H1 (cell line): ENCODE results near the gene CD47. TPM values are rescaled to one million over a fixed set of nuclear protein-coding genes. Genes with fewer than 3 reads are reported as not detected.

Source experiments
- CTCF ChIA-PET: fragments of 300-600 bp; sonication (Branson Sonifier 250); formaldehyde crosslinking; loops from one replicate; lab custom pipeline; 2021; ENCODE audit not compliant: partially characterized antibody; lab: Charles Lee
- POLR2A ChIA-PET: fragments of 300-600 bp; sonication (Branson Sonifier 250); formaldehyde crosslinking; loops from one replicate; lab custom pipeline; 2021; ENCODE audit warnings: inconsistent platforms; ENCODE audit not compliant: partially characterized antibody; lab: Charles Lee
- DNase-seq, 2 experiments: peaks; one replicate each; pipeline versions ENCODE4 v3.0.0 to v3.0.0-alpha.2; 2010 to 2022; ENCODE audit warnings: low spot score in 2 of 2, low read depth in 1 of 2, mixed read lengths in 1 of 2
- FAIRE-seq: peaks from 2 replicates; lab custom pipeline; 2011; peaks lifted over from hg19 to GRCh38; lab: Jason Lieb, UNC
- H2AFZ ChIP-seq: 2 replicates; pipeline ENCODE4 v1.8.1; 2012; ENCODE audit warnings: low read length, inconsistent platforms
- H2AK5ac ChIP-seq: 2 replicates; pipeline ENCODE4 v1.6.1; 2013; ENCODE audit warnings: low read depth, low read length
- H2BK120ac ChIP-seq: replicated peaks from 2 replicates; pipeline ENCODE3; 2013; ENCODE audit warnings: low read depth, low read length, inconsistent platforms
- H2BK12ac ChIP-seq: 2 replicates; pipeline ENCODE4 v1.6.1; 2013; ENCODE audit warnings: low read depth, low read length
- H2BK15ac ChIP-seq: 2 replicates; pipeline ENCODE4 v1.6.1; 2013; ENCODE audit warnings: low read length
- H2BK20ac ChIP-seq: 2 replicates; pipeline ENCODE4 v1.6.1; 2013; ENCODE audit warnings: low read length
- H2BK5ac ChIP-seq: 2 replicates; pipeline ENCODE4 v1.6.1; 2013; ENCODE audit warnings: low read depth, low read length
- H3K14ac ChIP-seq: 2 replicates; pipeline ENCODE4 v1.6.1; 2013; ENCODE audit warnings: inconsistent platforms; ENCODE audit not compliant: insufficient read length
- H3K18ac ChIP-seq: 2 replicates; pipeline ENCODE4 v1.6.1; 2013; ENCODE audit warnings: low read length; ENCODE audit errors: extremely low read depth
- H3K23ac ChIP-seq: 2 replicates; pipeline ENCODE4 v1.6.1; 2013; ENCODE audit warnings: inconsistent platforms; ENCODE audit not compliant: insufficient read length
- H3K23me2 ChIP-seq: 2 replicates; pipeline ENCODE4 v1.6.1; 2013; ENCODE audit warnings: low read depth, low read length
- H3K27ac ChIP-seq: 2 replicates; pipeline ENCODE4 v1.6.1; 2011; ENCODE audit warnings: low read depth, low read length, inconsistent platforms
- H3K27me3 ChIP-seq, 4 experiments: replicated peaks in 1 of 4; 1 replicate in 1 of 4; 2 replicates in 3 of 4; pipeline versions ENCODE4 v1.6.1 to v1.8.1; 2011 to 2013; ENCODE audit warnings: low read length in 3 of 4, mild to moderate bottlenecking in 3 of 4, inconsistent platforms in 2 of 4, mixed read lengths in 2 of 4, moderate library complexity in 1 of 4; ENCODE audit not compliant: control insufficient read depth in 3 of 4, insufficient read depth in 3 of 4; ENCODE audit errors: extremely low read depth in 1 of 4
- H3K36me3 ChIP-seq, 4 experiments: 2 replicates each; pipeline versions ENCODE4 v1.6.1 to v1.8.1; 2011 to 2013; ENCODE audit warnings: mild to moderate bottlenecking in 4 of 4, low read length in 3 of 4, moderate library complexity in 2 of 4, control low read depth in 1 of 4, inconsistent platforms in 1 of 4; ENCODE audit not compliant: insufficient read depth in 4 of 4, control insufficient read depth in 2 of 4
- H3K4ac ChIP-seq: replicated peaks from 2 replicates; pipeline ENCODE3; 2013; ENCODE audit warnings: low read length, low read depth, mixed read lengths, inconsistent platforms; ENCODE audit not compliant: insufficient read length
- H3K4me1 ChIP-seq, 4 experiments: replicated peaks in 1 of 4; 1 replicate in 1 of 4; 2 replicates in 3 of 4; pipeline versions ENCODE4 v1.6.1 to v1.8.1; 2011 to 2013; ENCODE audit warnings: low read length in 3 of 4, inconsistent platforms in 2 of 4, mixed read lengths in 1 of 4; ENCODE audit not compliant: insufficient read depth in 4 of 4, control insufficient read depth in 3 of 4
- H3K4me2 ChIP-seq, 2 experiments: 2 replicates each; pipeline versions ENCODE4 v1.6.1 to v1.8.1; 2011 to 2013; ENCODE audit warnings: low read depth in 2 of 2, low read length in 2 of 2, control low read depth in 1 of 2, inconsistent platforms in 1 of 2, mild to moderate bottlenecking in 1 of 2; ENCODE audit not compliant: insufficient read depth in 1 of 2
- H3K4me3 ChIP-seq, 4 experiments: fragments of 200-600, 300-600 bp in 1 of 4; sonication (generic), shearing (Covaris generic), sonication (Bioruptor Twin) in 1 of 4; 2 replicates each; pipeline versions ENCODE4 v1.5.1 to v1.8.1; 2011 to 2016; ENCODE audit warnings: low read length in 4 of 4, low read depth in 3 of 4, control low read depth in 2 of 4, inconsistent platforms in 2 of 4, mild to moderate bottlenecking in 2 of 4, mixed read lengths in 1 of 4, moderate library complexity in 1 of 4; ENCODE audit not compliant: insufficient read depth in 2 of 4; ENCODE audit errors: extremely low read depth in 1 of 4
- H3K56ac ChIP-seq: replicated peaks from 2 replicates; pipeline ENCODE3; 2013; ENCODE audit warnings: low read depth, mild to moderate bottlenecking, mixed read lengths, low read length, inconsistent platforms; ENCODE audit not compliant: insufficient read length
- H3K79me1 ChIP-seq: 2 replicates; pipeline ENCODE4 v1.6.1; 2013; ENCODE audit warnings: low read depth, low read length, control low read depth
- H3K79me2 ChIP-seq, 2 experiments: 2 replicates each; pipeline versions ENCODE4 v1.6.1 to v1.8.1; 2012 to 2013; ENCODE audit warnings: low read length in 2 of 2, mild to moderate bottlenecking in 2 of 2, inconsistent platforms in 1 of 2; ENCODE audit not compliant: insufficient read depth in 2 of 2, control insufficient read depth in 1 of 2
- H3K9ac ChIP-seq, 4 experiments: replicated peaks in 1 of 4; 1 replicate in 1 of 4; 2 replicates in 3 of 4; pipeline versions ENCODE4 v1.6.1 to v1.8.1; 2011 to 2013; ENCODE audit warnings: low read depth in 3 of 4, low read length in 3 of 4, control low read depth in 2 of 4, mild to moderate bottlenecking in 2 of 4, moderate library complexity in 2 of 4, inconsistent platforms in 1 of 4; ENCODE audit errors: extremely low read depth in 1 of 4
- H3K9me3 ChIP-seq, 2 experiments: 2 replicates each; pipeline versions ENCODE4 v1.6.1 to v1.8.1; 2012 to 2013; ENCODE audit warnings: mild to moderate bottlenecking in 2 of 2, moderate library complexity in 2 of 2, control low read depth in 1 of 2, inconsistent platforms in 1 of 2, low read depth in 1 of 2, low read length in 1 of 2, mixed read lengths in 1 of 2; ENCODE audit not compliant: insufficient read depth in 2 of 2
- H4K20me1 ChIP-seq, 2 experiments: replicated peaks in 1 of 2; 2 replicates each; pipeline versions ENCODE3 to v1.8.1; 2011 to 2013; ENCODE audit warnings: inconsistent platforms in 2 of 2, low read length in 2 of 2, mild to moderate bottlenecking in 1 of 2; ENCODE audit not compliant: insufficient read depth in 2 of 2, control insufficient read depth in 1 of 2
- H4K5ac ChIP-seq: 2 replicates; pipeline ENCODE4 v1.6.1; 2013; ENCODE audit warnings: low read length, low read depth, mixed read lengths, inconsistent platforms; ENCODE audit not compliant: insufficient read length
- H4K8ac ChIP-seq: 2 replicates; pipeline ENCODE4 v1.8.0; 2013; ENCODE audit warnings: mild to moderate bottlenecking, moderate library complexity, low read length, inconsistent platforms; ENCODE audit not compliant: insufficient read depth; ENCODE audit errors: extremely low read depth
- H4K91ac ChIP-seq: replicated peaks from 2 replicates; pipeline ENCODE3; 2013; ENCODE audit warnings: low read length, mixed read lengths, inconsistent platforms; ENCODE audit not compliant: insufficient read length
- ASH2L ChIP-seq: fragments of 200-600, 300-600 bp; sonication (generic); IDR thresholded peaks from one replicate; pipeline ENCODE4 v1.7.1; 2017; ENCODE audit warnings: low read length
- BACH1 ChIP-seq: IDR thresholded peaks from 2 replicates; pipeline ENCODE4 v1.6.1; 2012; ENCODE audit warnings: low read length, improper control_type of control experiment
- MAFK ChIP-seq: IDR thresholded peaks from 2 replicates; pipeline ENCODE4 v1.6.1; 2012; ENCODE audit warnings: low read depth, mild to moderate bottlenecking, improper control_type of control experiment, low read length
- NANOG ChIP-seq: IDR thresholded peaks from 2 replicates; pipeline ENCODE4 v1.6.1; 2011; ENCODE audit warnings: low read length, low read depth, mild to moderate bottlenecking, inconsistent platforms; ENCODE audit not compliant: insufficient read depth, poor library complexity, severe bottlenecking
- NRF1 ChIP-seq: IDR thresholded peaks from 2 replicates; pipeline ENCODE4 v1.6.1; 2011; ENCODE audit warnings: mild to moderate bottlenecking, low read depth, low read length, improper control_type of control experiment
- POLR2A ChIP-seq, 2 experiments: IDR thresholded peaks; 1 replicate in 1 of 2; 2 replicates in 1 of 2; pipeline ENCODE4 v1.6.1; 2011; ENCODE audit warnings: low read depth in 2 of 2, low read length in 2 of 2, mild to moderate bottlenecking in 2 of 2; ENCODE audit errors: control extremely low read depth in 1 of 2
- SAP30 ChIP-seq: fragments of 300-600 bp; sonication (generic); IDR thresholded peaks from 2 replicates; pipeline ENCODE4 v1.7.1; 2012; ENCODE audit warnings: low read length, moderate library complexity, mild to moderate bottlenecking, inconsistent platforms; ENCODE audit not compliant: insufficient read depth, insufficient replicate concordance
- SP1 ChIP-seq: IDR thresholded peaks from 2 replicates; pipeline ENCODE4 v1.6.1; 2011; ENCODE audit warnings: low read depth, low read length
- WGBS, 2 experiments: shearing (Covaris generic) in 1 of 2; methylation state at CpG; one replicate each; pipeline versions ENCODE4 v1.1.6 to v1.1.7; 2013 to 2015; ENCODE audit warnings: low lambda C conversion rate in 2 of 2, mixed read lengths in 2 of 2, inconsistent platforms in 1 of 2, low coverage in 1 of 2, missing lambda C conversion rate in 1 of 2; ENCODE audit not compliant: insufficient replicate concordance in 2 of 2, insufficient coverage in 1 of 2, insufficient read length in 1 of 2; ENCODE audit errors: extremely low coverage in 1 of 2, missing lambda C conversion rate in 1 of 2; 5-methylcytosine and 5-hydroxymethylcytosine counted together
- polyA plus RNA-seq, 7 experiments: library from polyadenylated mRNA; depleted of rRNA in 3 of 7; stranded (reverse) in 5 of 7; unstranded in 2 of 7; fragments of >200 nt in 5 of 7; fragments of 200-250 nt in 2 of 7; gene quantifications; 1 replicate in 5 of 7; 2 replicates in 1 of 7; 4 replicates in 1 of 7; pipeline versions ENCODE4 v1.2.1 to v1.2.3, GENCODE V29; 2011 to 2013; ENCODE audit warnings: missing spikeins in 2 of 7, mixed read lengths in 2 of 7
- total RNA-seq: library from RNA; stranded (reverse); fragmentation: NEBNext Ultra II Directional; extraction: Animal tissue kit (Norgen Biotek cat#: 25700); gene quantifications from 2 replicates; pipeline ENCODE4 v1.2.1, GENCODE V29; 2021
- TF ChIP-seq, protein P1 (sequence below): IDR thresholded peaks from 2 replicates; pipeline ENCODE4 v1.6.1; 2011; ENCODE audit warnings: low read length, improper control_type of control experiment

The CD47 gene
- total and polyA plus RNA-seq, 2 of the 8 experiments (the other 6 are each of a cell fraction or from before 2014, with no cell fraction given), result 14.4 to 19.3 TPM

DNA sequence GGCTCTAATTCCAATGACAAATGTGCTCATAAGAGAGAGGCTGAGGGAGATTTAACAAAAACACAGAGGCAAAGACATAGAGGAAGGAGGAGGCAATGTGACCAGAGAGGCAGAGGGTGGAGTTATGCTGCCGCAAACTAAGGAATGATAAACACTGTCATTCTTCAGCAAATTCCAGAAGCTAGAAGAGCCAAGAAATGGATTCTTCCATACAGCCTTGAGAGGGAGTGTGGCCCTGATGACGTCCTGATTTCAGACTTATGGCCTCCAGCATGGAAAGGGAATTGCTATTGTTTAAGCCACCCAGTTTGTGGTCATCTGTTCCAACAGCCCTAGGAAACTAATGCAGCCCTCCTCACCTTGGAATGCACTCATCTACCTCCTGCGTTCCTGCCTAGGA is 30.5 kb downstream of the CD47 start:
- WGBS, 2 experiments, result 87% methylated on average over 3 of the region's 3 CpGs; no CpG with 5 or more reads in 1 of the 2 experiments

More for the DNA sequence above, 30.5 kb downstream of the CD47 start:
- FAIRE-seq (no peak), DNase-seq (no peak)
- H3K9ac ChIP-seq, result no peak overlapping the region
- TF ChIP-seq BACH1 (no peak), SP1 (no peak), NRF1 (no peak), SAP30 (no peak), NANOG (no peak), POLR2A (IDR thresholded peaks at IDR 0.05; ENCODE audit: control extremely low read depth in 1 of 2, low read depth in 2 of 2, low read length in 2 of 2) (no peak), ASH2L (no peak), MAFK (no peak)
- TF ChIP-seq, protein P1, sequence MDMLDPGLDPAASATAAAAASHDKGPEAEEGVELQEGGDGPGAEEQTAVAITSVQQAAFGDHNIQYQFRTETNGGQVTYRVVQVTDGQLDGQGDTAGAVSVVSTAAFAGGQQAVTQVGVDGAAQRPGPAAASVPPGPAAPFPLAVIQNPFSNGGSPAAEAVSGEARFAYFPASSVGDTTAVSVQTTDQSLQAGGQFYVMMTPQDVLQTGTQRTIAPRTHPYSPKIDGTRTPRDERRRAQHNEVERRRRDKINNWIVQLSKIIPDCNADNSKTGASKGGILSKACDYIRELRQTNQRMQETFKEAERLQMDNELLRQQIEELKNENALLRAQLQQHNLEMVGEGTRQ, result no peak
- H4K91ac ChIP-seq, result no peak overlapping the region
- no peak overlapping the region for H4K5ac ChIP-seq
- no peak overlapping the region for H3K4me3 ChIP-seq
- H3K79me2 ChIP-seq, result no peaks in the 10 kb centered on the region
- no peak overlapping the region for H3K4ac ChIP-seq
- ChIA-PET POLR2A (no interaction called here), CTCF (no interaction called here)
- no peak overlapping the region for H3K4me2 ChIP-seq
- no peak overlapping the region for H4K8ac ChIP-seq
- no peaks in the 10 kb centered on the region; the same call in 1 of the 2 replicates for H3K23me2 ChIP-seq
- H3K14ac ChIP-seq, result no peak overlapping the region
- H3K56ac ChIP-seq, result no peak overlapping the region
- H2BK15ac ChIP-seq, result no peak overlapping the region
- H2AFZ ChIP-seq, result no peak overlapping the region
- H2BK12ac ChIP-seq, result no peak overlapping the region
- no peaks in the 10 kb centered on the region for H4K20me1 ChIP-seq
- H3K27ac ChIP-seq, result no peak overlapping the region
- no peak overlapping the region for H2AK5ac ChIP-seq
- no peak overlapping the region for H2BK5ac ChIP-seq
- no peaks in the 10 kb centered on the region for H3K79me1 ChIP-seq
- H2BK20ac ChIP-seq, result no peak overlapping the region
- H3K18ac ChIP-seq, result no peak overlapping the region
- H2BK120ac ChIP-seq, result no peak overlapping the region
- no peak overlapping the region for H3K23ac ChIP-seq
- no peaks in the 10 kb centered on the region for H3K36me3 ChIP-seq
- H3K27me3 ChIP-seq, result no peaks in the 10 kb centered on the region
- H3K4me1 ChIP-seq, result peaks cover 0 to 4% (median 1%) of the 10 kb centered on the region in 4 experiments; a peak in 2 of 7 replicates
- no peaks in the 10 kb centered on the region for H3K9me3 ChIP-seq
